GM19238 (cell line): ENCODE data around the gene MMD.

Experiments
- DNase-seq: peaks from one replicate; pipeline ENCODE4 v3.0.0; 2011; ENCODE audit warnings: low spot score; ENCODE audit not compliant: insufficient read length

Gene MMD

DNA sequence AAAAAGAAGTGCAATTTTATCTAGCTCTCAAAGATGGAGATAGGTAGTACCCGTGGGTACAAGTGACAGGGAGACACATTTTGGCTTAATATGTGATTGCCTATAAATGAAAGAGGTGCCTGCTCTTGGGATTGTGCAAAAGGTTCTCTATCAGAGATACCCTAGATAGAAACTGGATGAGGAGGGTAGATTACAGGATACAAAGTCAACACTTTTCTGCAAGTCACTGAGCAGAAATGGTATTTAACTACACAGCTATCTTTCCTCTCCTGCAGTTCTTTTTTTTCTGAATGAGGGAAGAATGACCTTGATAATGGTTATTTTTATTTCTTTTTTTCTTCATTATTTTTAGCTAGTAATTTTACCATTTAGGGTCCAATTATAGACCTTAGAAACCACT lies 67.6 kb downstream of the MMD start:
- no peak for DNase-seq

DNA sequence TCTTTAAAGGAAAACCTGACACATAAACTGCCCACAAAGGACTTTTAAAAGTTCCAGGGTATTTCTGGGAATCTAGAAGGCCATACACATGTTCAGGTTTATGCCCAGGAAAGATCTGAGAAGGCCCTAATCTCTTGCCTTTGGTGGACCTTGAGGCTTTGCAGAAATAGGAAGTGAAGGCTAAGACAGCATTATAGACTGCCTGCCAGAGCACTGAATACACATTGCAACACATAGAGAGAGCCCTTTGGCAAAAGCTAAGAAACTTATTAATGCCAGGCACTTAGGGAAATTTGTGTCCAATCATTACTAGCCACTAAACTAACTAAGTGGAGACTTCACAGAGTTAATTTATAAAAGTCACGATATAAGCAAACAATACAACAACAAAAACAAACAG lies 70.4 kb downstream of the MMD start:
- DNase-seq: no peak

DNA sequence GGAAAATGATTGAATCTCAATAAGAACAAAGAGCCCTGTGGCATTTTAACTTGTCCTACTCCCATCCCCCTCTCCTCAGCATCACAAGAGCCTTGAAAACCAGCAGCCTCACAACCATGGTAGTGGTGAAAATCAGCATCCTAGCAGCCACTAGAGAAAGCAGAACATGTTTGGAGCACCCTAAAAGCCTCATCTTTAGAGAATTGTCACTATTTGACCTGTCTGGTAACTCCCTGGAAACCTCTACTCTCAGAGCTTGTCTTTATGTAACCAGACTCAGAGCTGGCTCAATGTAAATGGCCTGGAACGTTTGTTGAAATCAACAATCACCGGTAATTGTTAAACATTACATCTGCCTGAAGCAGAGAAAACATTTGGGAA lies 70.8 kb downstream of the MMD start:
- no peak for DNase-seq

DNA sequence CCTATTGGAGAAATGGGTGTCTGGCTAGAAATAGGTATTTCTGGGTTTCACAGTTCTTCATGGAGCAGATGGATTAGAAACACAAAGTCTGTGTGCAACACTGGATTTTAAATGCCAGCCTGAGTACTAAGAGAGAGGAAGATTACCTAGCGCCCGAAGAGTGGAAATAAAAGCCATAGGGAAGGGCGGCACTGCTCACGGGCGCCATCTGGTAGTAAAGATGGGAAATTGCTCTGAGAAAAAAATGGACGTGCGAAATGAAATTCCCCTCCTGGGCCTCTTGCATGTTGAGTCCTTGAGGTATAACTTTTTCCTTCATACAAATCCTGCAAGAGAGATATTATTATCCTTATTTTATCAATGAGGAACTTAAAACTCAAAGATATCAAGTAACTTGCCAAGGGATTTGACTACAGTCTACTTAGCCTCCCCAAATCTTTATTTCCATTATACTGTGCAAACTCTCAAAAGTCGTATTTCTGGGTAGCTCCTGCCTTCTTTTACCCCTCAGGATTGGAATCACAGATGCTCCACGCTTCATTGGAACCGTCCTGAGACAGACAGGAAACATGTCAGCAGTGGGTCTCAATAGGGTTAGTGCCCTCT lies 72.8 kb downstream of the MMD start:
- DNase-seq: no peak

DNA sequence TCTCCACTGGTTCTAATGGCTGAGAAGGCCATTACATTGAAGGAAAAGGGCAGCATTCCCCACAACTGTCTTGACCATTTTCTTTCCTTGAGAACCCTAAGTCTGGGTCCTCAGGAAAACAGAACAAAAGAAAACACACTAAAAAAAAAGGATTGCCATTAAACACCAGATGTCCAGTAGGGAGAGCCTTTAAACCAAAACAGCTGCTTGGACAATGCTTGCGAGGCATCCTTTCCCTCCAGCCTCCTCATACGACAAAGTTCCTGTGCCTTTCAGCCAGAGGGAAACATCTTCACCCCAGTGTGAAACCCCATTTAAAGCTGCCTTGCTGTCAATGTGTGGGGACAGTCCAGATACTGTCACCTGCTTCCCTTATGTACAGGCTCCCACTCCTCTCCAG lies 74.3 kb downstream of the MMD start:
- no peak for DNase-seq

DNA sequence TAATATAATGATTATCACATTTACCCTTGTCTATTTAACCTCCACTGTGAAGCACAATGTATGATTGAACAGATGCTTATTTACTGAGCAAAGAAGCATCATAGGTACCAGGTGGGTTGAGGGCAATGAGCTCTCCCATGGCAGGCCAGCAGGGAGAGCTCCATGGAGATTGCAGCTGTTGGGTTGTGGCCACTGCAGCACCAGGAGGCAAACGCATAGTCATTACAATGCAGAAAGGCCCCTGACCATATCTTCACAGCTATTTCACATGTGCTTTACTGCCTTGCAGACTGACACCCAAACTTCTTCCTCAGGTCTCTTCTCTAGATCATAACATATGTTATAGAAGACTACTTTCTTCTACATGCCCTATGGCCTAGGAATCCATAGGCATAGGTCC lies 75.0 kb downstream of the MMD start:
- DNase-seq: no peak

- DNase-seq: no peak
These were observed 76.5 kb downstream of the MMD start for GRCh38 chr17:55345132-55345531.

DNA sequence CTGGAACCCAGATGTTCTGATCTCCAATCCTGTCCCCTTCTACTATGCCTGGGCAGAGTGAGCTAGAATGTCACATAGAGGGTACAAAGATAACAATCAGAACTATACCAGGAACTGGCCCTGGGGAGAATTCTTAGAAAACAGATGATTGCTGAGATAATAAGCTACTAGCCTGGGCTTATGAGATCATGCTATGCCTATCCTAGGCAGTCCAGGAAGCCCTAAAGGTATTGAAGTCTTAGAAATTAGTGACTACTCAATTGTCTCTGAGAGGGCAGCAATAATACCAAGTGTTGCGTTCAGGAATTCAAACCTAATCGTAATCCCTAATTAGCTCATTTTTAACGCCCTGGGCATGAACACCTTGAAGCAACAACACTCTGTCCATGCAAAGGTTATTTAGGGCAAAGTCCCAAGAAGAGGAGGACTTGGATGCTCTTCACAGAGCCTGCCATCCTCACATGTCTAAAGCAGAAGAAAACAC lies 77.1 kb downstream of the MMD start:
- DNase-seq: no peak

GRCh38 chr17:55343900-55344513 lies 77.6 kb downstream of the MMD start:
- DNase-seq: no peak

DNA sequence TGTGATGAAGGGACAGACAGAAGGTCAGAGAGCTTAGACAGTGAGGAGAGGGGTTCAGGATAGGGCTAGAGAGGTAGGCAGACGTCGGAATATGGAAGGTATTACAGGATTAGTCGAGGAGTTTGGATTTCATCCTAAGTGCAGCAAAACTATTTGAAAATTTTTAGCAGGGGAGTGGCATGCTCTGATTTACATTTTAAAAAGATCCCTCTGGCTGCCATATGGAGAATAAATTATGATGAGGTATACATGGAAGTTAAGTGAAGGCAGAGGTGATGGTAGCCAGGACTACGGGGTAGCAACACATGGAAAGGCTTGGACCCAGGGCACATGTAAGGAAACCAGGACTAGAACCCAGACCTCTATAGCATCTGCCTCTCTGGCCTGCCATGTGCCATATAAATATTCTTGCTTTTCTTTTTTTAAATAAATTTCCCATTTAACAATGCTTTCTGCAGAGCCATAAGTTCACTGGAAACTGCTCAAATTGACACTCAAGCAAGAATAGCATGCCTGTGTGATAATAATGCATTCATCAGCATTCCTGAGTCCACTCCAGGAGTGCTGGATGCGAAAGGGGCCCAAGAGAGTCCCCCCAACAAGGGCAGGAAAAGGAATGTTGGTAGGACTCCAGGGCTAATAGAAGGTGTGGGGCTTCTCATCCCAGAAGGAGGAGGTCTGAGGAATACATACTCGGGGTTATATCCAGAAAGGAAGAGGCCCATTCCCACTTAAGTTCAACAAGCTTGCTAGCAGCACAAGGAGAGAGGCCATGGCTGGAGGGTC lies 78.6 kb downstream of the MMD start:
- DNase-seq: no peak
